Endothelial cell of umbilical vein (primary cell): Measurements from ENCODE around the gene CLCN6. TPM values are rescaled to one million over a fixed set of nuclear protein-coding genes. Genes with fewer than 3 reads are reported as not detected.

ENCODE experiments used
- BruUV-seq: library from RNA; stranded (reverse); fragments of 400-500 nt; replicated peaks from 2 replicates; lab custom pipeline; 2021; lab: Mats Ljungman, UMichigan
- CTCF ChIA-PET: fragments of 300-600, 350-600 bp; sonication (Branson Sonifier 250); formaldehyde crosslinking; loops from one replicate; lab custom pipeline; 2021; ENCODE audit warnings: antibody characterized with exemption, inconsistent platforms; lab: Charles Lee
- POLR2A ChIA-PET: fragments of 300-600, 350-600 bp; sonication (Branson Sonifier 250); formaldehyde crosslinking; loops from one replicate; lab custom pipeline; 2021; ENCODE audit warnings: antibody characterized with exemption, inconsistent platforms; lab: Charles Lee
- DNase-seq: peaks from one replicate; pipeline ENCODE4 v3.0.0-alpha.2; 2011; ENCODE audit warnings: low read depth, low spot score
- FAIRE-seq: peaks from 2 replicates; lab custom pipeline; 2011; peaks lifted over from hg19 to GRCh38; lab: Jason Lieb, UNC
- H2AFZ ChIP-seq: 2 replicates; pipeline ENCODE4 v1.6.0; 2012; ENCODE audit warnings: low read depth, low read length, control low read depth, inconsistent platforms
- H3K27ac ChIP-seq: 2 replicates; pipeline ENCODE4 v1.5.1; 2011; ENCODE audit warnings: low read depth, mild to moderate bottlenecking, control low read depth, low read length, moderate library complexity; ENCODE audit not compliant: insufficient read depth
- H3K27me3 ChIP-seq, 2 experiments: 2 replicates each; pipeline versions ENCODE4 v1.6.0 to v1.6.1; 2011; ENCODE audit warnings: low read length in 2 of 2, mixed read lengths in 1 of 2; ENCODE audit not compliant: control insufficient read depth in 2 of 2, insufficient read depth in 2 of 2
- H3K36me3 ChIP-seq, 2 experiments: 2 replicates in 1 of 2; 3 replicates in 1 of 2; pipeline ENCODE4 v1.5.1; 2011; ENCODE audit warnings: low read length in 2 of 2, mild to moderate bottlenecking in 1 of 2, moderate library complexity in 1 of 2; ENCODE audit not compliant: control insufficient read depth in 2 of 2, insufficient read depth in 2 of 2; ENCODE audit errors: extremely low read depth in 1 of 2
- H3K4me1 ChIP-seq: 3 replicates; pipeline ENCODE4 v1.5.1; 2011; ENCODE audit warnings: mild to moderate bottlenecking, low read length; ENCODE audit not compliant: control insufficient read depth, insufficient read depth; ENCODE audit errors: extremely low read depth
- H3K4me2 ChIP-seq: 2 replicates; pipeline ENCODE4 v1.6.1; 2011; ENCODE audit warnings: low read length, control low read depth, mixed read lengths; ENCODE audit not compliant: insufficient read depth
- H3K4me3 ChIP-seq, 3 experiments: fragments of 200-600 bp in 1 of 3; sonication (generic), shearing (Covaris generic) in 1 of 3; replicated peaks in 1 of 3; 2 replicates each; pipeline ENCODE4 v1.5.1; 2011 to 2016; ENCODE audit warnings: control low read depth in 3 of 3, low read length in 3 of 3, mild to moderate bottlenecking in 2 of 3, inconsistent platforms in 1 of 3, low read depth in 1 of 3, moderate library complexity in 1 of 3; ENCODE audit not compliant: insufficient read depth in 1 of 3
- H3K79me2 ChIP-seq: 2 replicates; pipeline ENCODE4 v1.6.0; 2012; ENCODE audit warnings: low read length, inconsistent platforms; ENCODE audit not compliant: control insufficient read depth, insufficient read depth
- H3K9ac ChIP-seq: replicated peaks from 2 replicates; pipeline ENCODE3; 2011; ENCODE audit warnings: low read length, control low read depth; ENCODE audit not compliant: insufficient read depth; ENCODE audit errors: extremely low read depth
- H3K9me1 ChIP-seq: replicated peaks from 3 replicates; pipeline ENCODE4 v1.6.0; 2011; ENCODE audit warnings: mild to moderate bottlenecking, low read length; ENCODE audit not compliant: control insufficient read depth, insufficient read depth; ENCODE audit errors: extremely low read depth
- H3K9me3 ChIP-seq: replicated peaks from 2 replicates; pipeline ENCODE4 v1.5.1; 2012; ENCODE audit warnings: low read length, inconsistent platforms; ENCODE audit not compliant: control insufficient read depth, insufficient read depth
- H4K20me1 ChIP-seq: replicated peaks from 2 replicates; pipeline ENCODE3; 2011; ENCODE audit warnings: mild to moderate bottlenecking, low read length; ENCODE audit not compliant: control insufficient read depth, insufficient read depth; ENCODE audit errors: extremely low read depth
- CTCF ChIP-seq, 2 donors: IDR thresholded peaks; 1 replicate in 1 of 2; 2 replicates in 1 of 2; pipeline ENCODE4 v1.5.1; 2011; ENCODE audit warnings: low read length in 2 of 2, mild to moderate bottlenecking in 2 of 2, moderate library complexity in 2 of 2, control low read depth in 1 of 2, inconsistent platforms in 1 of 2, low read depth in 1 of 2; ENCODE audit not compliant: insufficient read depth in 1 of 2; ENCODE audit errors: extremely low read depth in 1 of 2
- EZH2 ChIP-seq: IDR thresholded peaks from 2 replicates; pipeline ENCODE4 v1.6.1; 2012; ENCODE audit warnings: borderline replicate concordance, low read depth, mild to moderate bottlenecking, moderate library complexity, low read length, inconsistent platforms; ENCODE audit not compliant: severe bottlenecking
- FOS ChIP-seq: IDR thresholded peaks from 2 replicates; pipeline ENCODE4 v1.6.1; 2011; ENCODE audit warnings: mild to moderate bottlenecking, low read length, moderate library complexity, borderline replicate concordance; ENCODE audit not compliant: insufficient read depth
- GATA2 ChIP-seq: IDR thresholded peaks from 2 replicates; pipeline ENCODE4 v1.7.0; 2011; ENCODE audit warnings: low read depth, mild to moderate bottlenecking, moderate library complexity, mixed read lengths, low read length; ENCODE audit not compliant: insufficient read length, insufficient read depth
- JUN ChIP-seq: IDR thresholded peaks from 2 replicates; pipeline ENCODE4 v1.6.1; 2011; ENCODE audit warnings: borderline replicate concordance, low read depth; ENCODE audit not compliant: insufficient read length, insufficient read depth
- MAX ChIP-seq: IDR thresholded peaks from 2 replicates; pipeline ENCODE4 v1.6.1; 2011; ENCODE audit not compliant: insufficient read depth, insufficient read length
- MYC ChIP-seq: IDR thresholded peaks from one replicate; pipeline ENCODE4 v1.6.1; 2011; ENCODE audit warnings: mild to moderate bottlenecking, low read depth, low read length
- POLR2A ChIP-seq: IDR thresholded peaks from 2 replicates; pipeline ENCODE4 v1.6.1; 2012; ENCODE audit warnings: low read depth, mild to moderate bottlenecking, control low read depth, low read length
- POLR2AphosphoS5 ChIP-seq: IDR thresholded peaks from 2 replicates; pipeline ENCODE4 v1.6.1; 2012; ENCODE audit warnings: low read depth, mild to moderate bottlenecking, control low read depth, low read length, moderate library complexity; ENCODE audit not compliant: insufficient read depth
- dilution Hi-C: fragments of 300-500 bp; cut with MboI; formaldehyde crosslinking; loops from one replicate; pipeline ENCODE4 v1.15.0; 2019; ENCODE audit warnings: low sequenced_read_pairs; ENCODE audit not compliant: extremely low pct_ligation_motif_present
- intact Hi-C: fragments of 100-400 bp; cut with micrococcal nuclease; formaldehyde crosslinking; loops from one replicate; pipeline ENCODE4 v1.10.0; 2022
- polyA plus RNA-seq, 4 experiments: library from polyadenylated mRNA; depleted of rRNA in 3 of 4; stranded (reverse) in 3 of 4; unstranded in 1 of 4; fragments of >200 nt; gene quantifications; 2 replicates each; pipeline versions ENCODE4 v1.2.1 to v1.2.3, GENCODE V29; 2011 to 2012; ENCODE audit warnings: missing spikeins in 1 of 4
- total RNA-seq: library from RNA; stranded (reverse); gene quantifications from 2 replicates; pipeline ENCODE4 v1.2.3, GENCODE V29; 2021

Gene CLCN6
- total and polyA plus RNA-seq, 2 donors (not counting 3 experiments of a cell fraction or from before 2014, with no cell fraction given): 20.4 to 41.2 TPM

DNA sequence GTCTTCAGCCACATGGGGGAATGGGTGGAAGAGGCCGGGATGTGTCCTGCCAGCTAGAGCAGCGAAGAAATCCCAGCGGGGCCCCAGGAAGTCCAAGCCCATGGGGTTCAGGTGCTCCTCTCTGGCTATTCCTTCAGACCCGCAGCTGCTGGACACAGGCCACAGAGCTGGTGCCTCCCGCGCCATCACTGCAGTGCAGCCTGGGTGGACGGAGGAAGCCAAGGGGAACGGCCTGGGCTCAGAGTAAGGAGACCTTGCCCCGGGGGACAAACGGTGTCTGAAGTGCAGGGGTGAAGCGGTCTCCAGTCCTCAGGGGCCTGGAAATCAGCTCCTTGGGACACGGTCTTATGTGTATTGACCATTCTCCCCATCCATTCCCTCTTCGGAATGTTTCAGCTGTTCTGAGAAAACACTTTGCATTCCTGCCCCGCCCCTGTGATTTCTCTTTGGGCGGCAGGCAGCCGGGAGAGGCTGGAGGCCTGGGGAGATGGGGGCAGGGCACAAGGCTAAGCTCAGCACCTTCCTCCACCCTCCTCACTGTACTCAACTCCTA lies 18.7 kb upstream of the CLCN6 start:
- no peak overlapping the region for H3K27ac ChIP-seq
- CTCF ChIA-PET: interaction anchor here (0.6 to 5.5 kb wide), 4 partner anchors 10 to 68 kb away, joined by 3 to 31 read pairs (median 8); no protein-coding TSS in a partner anchor
- TF ChIP-seq CTCF (IDR thresholded peaks at IDR 0.05; ENCODE audit: extremely low read depth in 1 of 2, insufficient read depth in 1 of 2, low read depth in 1 of 2, low read length in 2 of 2): no peak
- TF ChIP-seq GATA2: no peak
- TF ChIP-seq FOS: no peak
- no peak for TF ChIP-seq MAX
- peak; percentile 46 for TF ChIP-seq POLR2AphosphoS5
- no peak for TF ChIP-seq EZH2
- no peak for TF ChIP-seq MYC
- TF ChIP-seq JUN: no peak
- peak; percentile 50 for TF ChIP-seq POLR2A

More for the DNA sequence above, 18.7 kb upstream of the CLCN6 start:
- no peaks in the 10 kb centered on the region for H3K9me1 ChIP-seq
- peaks cover 0 to 6% of the 10 kb centered on the region in 2 experiments for H3K36me3 ChIP-seq
- H3K79me2 ChIP-seq: no peaks in the 10 kb centered on the region
- dilution Hi-C loops (no loop called here), intact Hi-C loops (no loop called here)
- H3K4me1 ChIP-seq: peaks cover 21% of the 10 kb centered on the region
- no TSS peak for BruUV-seq
- no peak overlapping the region for H3K9ac ChIP-seq
- FAIRE-seq (no peak), DNase-seq (peak; percentile 8)
- no peaks in the 10 kb centered on the region for H3K27me3 ChIP-seq
- no peaks in the 10 kb centered on the region for H4K20me1 ChIP-seq
- no peak overlapping the region for H2AFZ ChIP-seq
- no peak overlapping the region for H3K4me3 ChIP-seq
- POLR2A ChIA-PET: interaction anchor here (1.2 kb wide), 1 partner anchor 10 kb away, joined by 5 read pairs; no protein-coding TSS in a partner anchor
- no peaks in the 10 kb centered on the region for H3K9me3 ChIP-seq
- H3K4me2 ChIP-seq: no peak overlapping the region
